Stimulated activated effector memory CD8-positive, alpha-beta T cell treated with anti-CD3 and anti-CD28 coated beads, Interleukin-12 subunit alpha, Interleukin-12 subunit beta, amount 100 ng/mL, for 72 hours (primary cell): ENCODE measurements around the gene ZCCHC24.

Source experiments
- ATAC-seq: fragments of 150-1000 bp; cut with Tn5 transposase; 2 replicates; pipeline ENCODE4 v1.10.0; 2021
- DNase-seq, 2 donors: peaks; one replicate each; pipeline ENCODE4 v3.0.0; 2021 to 2022; ENCODE audit warnings: low spot score in 2 of 2
- H3K27ac Mint-ChIP-seq: one replicate; pipeline ENCODE4 v1.8.0; 2022; ENCODE audit warnings: mild to moderate bottlenecking, mixed read lengths
- H3K36me3 Mint-ChIP-seq: one replicate; pipeline ENCODE4 v1.8.0; 2022; ENCODE audit warnings: mild to moderate bottlenecking, mixed read lengths
- H3K4me1 Mint-ChIP-seq: one replicate; pipeline ENCODE4 v1.8.0; 2022; ENCODE audit warnings: mixed read lengths
- H3K4me3 Mint-ChIP-seq: one replicate; pipeline ENCODE4 v1.8.0; 2022; ENCODE audit warnings: mild to moderate bottlenecking, mixed read lengths
- H3K9me3 Mint-ChIP-seq: one replicate; pipeline ENCODE4 v1.8.0; 2022; ENCODE audit warnings: mixed read lengths

The ZCCHC24 gene

GRCh38 chr10:79405995-79406515, 39.4 kb downstream of the ZCCHC24 start:
- H3K4me1 Mint-ChIP-seq: peaks cover 24% of the 10 kb centered on the region
- H3K9me3 Mint-ChIP-seq: no peaks in the 10 kb centered on the region
- DNase-seq (no peak), ATAC-seq (no peak)
- H3K4me3 Mint-ChIP-seq: no peak overlapping the region
- no peaks in the 10 kb centered on the region for H3K36me3 Mint-ChIP-seq
- H3K27ac Mint-ChIP-seq: no peak overlapping the region

- peak overlapping the region; percentile 56 for H3K27ac Mint-ChIP-seq
- DNase-seq (no peak), ATAC-seq (no peak)
- H3K36me3 Mint-ChIP-seq: no peaks in the 10 kb centered on the region
- H3K4me1 Mint-ChIP-seq: peaks cover 23% of the 10 kb centered on the region
- no peak overlapping the region for H3K4me3 Mint-ChIP-seq
- H3K9me3 Mint-ChIP-seq: no peaks in the 10 kb centered on the region
Measured at GRCh38 chr10:79405221-79405994, 40.0 kb downstream of the ZCCHC24 start.

- ATAC-seq (no peak), DNase-seq (no peak)
- Mint-ChIP-seq H3K4me1 (peaks cover 17% of the 10 kb centered on the region), H3K9me3 (no peaks in the 10 kb centered on the region), H3K27ac (peak overlapping the region; percentile 56), H3K36me3 (no peaks in the 10 kb centered on the region), H3K4me3 (no peak overlapping the region)
Measured at GRCh38 chr10:79404690-79405131, 40.7 kb downstream of the ZCCHC24 start.

- no peak for ATAC-seq
- no peaks in the 10 kb centered on the region for H3K36me3 Mint-ChIP-seq
- no peak overlapping the region for H3K4me3 Mint-ChIP-seq
- no peaks in the 10 kb centered on the region for H3K9me3 Mint-ChIP-seq
- H3K27ac Mint-ChIP-seq: no peak overlapping the region
- DNase-seq: no peak
- peaks cover 17% of the 10 kb centered on the region for H3K4me1 Mint-ChIP-seq
Measured at GRCh38 chr10:79404231-79404609, 41.2 kb downstream of the ZCCHC24 start.

GRCh38 chr10:79403441-79404230, 41.8 kb downstream of the ZCCHC24 start:
- Mint-ChIP-seq H3K4me3 (no peak overlapping the region), H3K9me3 (no peaks in the 10 kb centered on the region), H3K36me3 (no peaks in the 10 kb centered on the region), H3K4me1 (peaks cover 17% of the 10 kb centered on the region), H3K27ac (peak overlapping the region; percentile 40)
- no peak for ATAC-seq
- no peak for DNase-seq

- no peaks in the 10 kb centered on the region for H3K36me3 Mint-ChIP-seq
- no peak overlapping the region for H3K4me3 Mint-ChIP-seq
- no peak for ATAC-seq
- no peak for DNase-seq
- peak overlapping the region; percentile 40 for H3K27ac Mint-ChIP-seq
- H3K9me3 Mint-ChIP-seq: no peaks in the 10 kb centered on the region
- peaks cover 17% of the 10 kb centered on the region for H3K4me1 Mint-ChIP-seq
Measured at GRCh38 chr10:79402951-79403350, 42.5 kb downstream of the ZCCHC24 start.

GRCh38 chr10:79402625-79402946, 42.8 kb downstream of the ZCCHC24 start:
- no peaks in the 10 kb centered on the region for H3K9me3 Mint-ChIP-seq
- no peak overlapping the region for H3K4me3 Mint-ChIP-seq

GRCh38 chr10:79401015-79401921, 44.2 kb downstream of the ZCCHC24 start:
- Mint-ChIP-seq H3K36me3 (no peaks in the 10 kb centered on the region), H3K4me3 (no peak overlapping the region), H3K4me1 (peaks cover 17% of the 10 kb centered on the region), H3K27ac (no peak overlapping the region), H3K9me3 (no peaks in the 10 kb centered on the region)
- ATAC-seq (no peak), DNase-seq (no peak)

More at GRCh38 chr10:79402625-79402946, 42.8 kb downstream of the ZCCHC24 start:
- DNase-seq (no peak), ATAC-seq (no peak)
- Mint-ChIP-seq H3K4me1 (peaks cover 17% of the 10 kb centered on the region), H3K27ac (no peak overlapping the region), H3K36me3 (no peaks in the 10 kb centered on the region)

GRCh38 chr10:79400146-79401004, 45.0 kb downstream of the ZCCHC24 start:
- Mint-ChIP-seq H3K4me3 (no peak overlapping the region), H3K4me1 (peaks cover 11% of the 10 kb centered on the region), H3K27ac (no peak overlapping the region), H3K9me3 (no peaks in the 10 kb centered on the region), H3K36me3 (no peaks in the 10 kb centered on the region)
- ATAC-seq (peak; percentile 72), DNase-seq (peak; percentile 60 to 88)

- Mint-ChIP-seq H3K36me3 (no peaks in the 10 kb centered on the region), H3K4me3 (no peak overlapping the region), H3K27ac (no peak overlapping the region), H3K4me1 (peaks cover under 1% of the 10 kb centered on the region), H3K9me3 (no peaks in the 10 kb centered on the region)
- no peak for ATAC-seq
- no peak for DNase-seq
Measured at GRCh38 chr10:79399223-79399831, 46.1 kb downstream of the ZCCHC24 start.

GRCh38 chr10:79398642-79399041, 46.8 kb downstream of the ZCCHC24 start:
- DNase-seq: no peak
- no peaks in the 10 kb centered on the region for H3K36me3 Mint-ChIP-seq
- ATAC-seq: no peak
- no peaks in the 10 kb centered on the region for H3K4me1 Mint-ChIP-seq
- H3K9me3 Mint-ChIP-seq: no peaks in the 10 kb centered on the region
- no peak overlapping the region for H3K27ac Mint-ChIP-seq
- H3K4me3 Mint-ChIP-seq: no peak overlapping the region

GRCh38 chr10:79397575-79398303, 47.7 kb downstream of the ZCCHC24 start:
- ATAC-seq (no peak), DNase-seq (no peak)
- Mint-ChIP-seq H3K9me3 (no peaks in the 10 kb centered on the region), H3K27ac (no peak overlapping the region), H3K36me3 (no peaks in the 10 kb centered on the region), H3K4me1 (no peaks in the 10 kb centered on the region), H3K4me3 (no peak overlapping the region)

GRCh38 chr10:79397051-79397450, 48.4 kb downstream of the ZCCHC24 start:
- Mint-ChIP-seq H3K9me3 (no peaks in the 10 kb centered on the region), H3K27ac (no peak overlapping the region), H3K36me3 (no peaks in the 10 kb centered on the region), H3K4me1 (no peaks in the 10 kb centered on the region), H3K4me3 (no peak overlapping the region)
- ATAC-seq: no peak
- no peak for DNase-seq
